ENCODE measurements around the gene IRS1. TPM values are rescaled to one million over a fixed set of nuclear protein-coding genes. Genes with fewer than 3 reads are reported as not detected.

IRS1 gene
- total RNA-seq, 4 donors from 2014 or later: 14.3 to 16.2 (median 15.5) TPM

GRCh38 chr2:226795281-226796011, 4.2 kb downstream of the IRS1 start:
- ATAC-seq (ENCODE audit: low FRiP score) (no peak), DNase-seq (ENCODE audit: low spot score) (no peak)
- TF ChIP-seq CTCF (IDR thresholded peaks at IDR 0.05): no peak

GRCh38 chr2:226794751-226795171, 4.9 kb downstream of the IRS1 start:
- ATAC-seq (ENCODE audit: low FRiP score) (no peak), DNase-seq (ENCODE audit: low spot score) (no peak)
- no peak for TF ChIP-seq CTCF (IDR thresholded peaks at IDR 0.05)

GRCh38 chr2:226794196-226794661, 5.4 kb downstream of the IRS1 start:
- no peak for ATAC-seq (ENCODE audit: low FRiP score)
- no peak for TF ChIP-seq CTCF (IDR thresholded peaks at IDR 0.05)
- no peak for DNase-seq (ENCODE audit: low spot score)

- ATAC-seq (ENCODE audit: low FRiP score) (no peak), DNase-seq (ENCODE audit: low spot score) (no peak)
- no peak for TF ChIP-seq CTCF (IDR thresholded peaks at IDR 0.05)
Measured at GRCh38 chr2:226793646-226794045, 6.0 kb downstream of the IRS1 start.

- TF ChIP-seq CTCF (IDR thresholded peaks at IDR 0.05): no peak
- DNase-seq (ENCODE audit: low spot score): no peak
Measured at GRCh38 chr2:226792155-226792881, 7.3 kb downstream of the IRS1 start.

GRCh38 chr2:226791487-226792081, 8.0 kb downstream of the IRS1 start:
- DNase-seq (ENCODE audit: low spot score) (peak; percentile 64), ATAC-seq (ENCODE audit: low FRiP score) (peak; percentile 97)
- no peak for TF ChIP-seq CTCF (IDR thresholded peaks at IDR 0.05)

More at GRCh38 chr2:226792155-226792881, 7.3 kb downstream of the IRS1 start:
- ATAC-seq (ENCODE audit: low FRiP score): no peak

All from omental fat pad (tissue), 4 donors.